Endothelial cell of umbilical vein (primary cell): ENCODE data around the gene DLG5. TPM values are rescaled to one million over a fixed set of nuclear protein-coding genes. Genes with fewer than 3 reads are reported as not detected.

Experiments used
- BruUV-seq: library from RNA; stranded (reverse); fragments of 400-500 nt; replicated peaks from 2 replicates; lab custom pipeline; 2021; lab: Mats Ljungman, UMichigan
- CTCF ChIA-PET: fragments of 300-600, 350-600 bp; sonication (Branson Sonifier 250); formaldehyde crosslinking; loops from one replicate; lab custom pipeline; 2021; ENCODE audit warnings: antibody characterized with exemption, inconsistent platforms; lab: Charles Lee
- POLR2A ChIA-PET: fragments of 300-600, 350-600 bp; sonication (Branson Sonifier 250); formaldehyde crosslinking; loops from one replicate; lab custom pipeline; 2021; ENCODE audit warnings: antibody characterized with exemption, inconsistent platforms; lab: Charles Lee
- DNase-seq: peaks from one replicate; pipeline ENCODE4 v3.0.0-alpha.2; 2011; ENCODE audit warnings: low read depth, low spot score
- FAIRE-seq: peaks from 2 replicates; lab custom pipeline; 2011; peaks lifted over from hg19 to GRCh38; lab: Jason Lieb, UNC
- H2AFZ ChIP-seq: 2 replicates; pipeline ENCODE4 v1.6.0; 2012; ENCODE audit warnings: low read depth, low read length, control low read depth, inconsistent platforms
- H3K27ac ChIP-seq: 2 replicates; pipeline ENCODE4 v1.5.1; 2011; ENCODE audit warnings: low read depth, mild to moderate bottlenecking, control low read depth, low read length, moderate library complexity; ENCODE audit not compliant: insufficient read depth
- H3K27me3 ChIP-seq, 2 experiments: 2 replicates each; pipeline versions ENCODE4 v1.6.0 to v1.6.1; 2011; ENCODE audit warnings: low read length in 2 of 2, mixed read lengths in 1 of 2; ENCODE audit not compliant: control insufficient read depth in 2 of 2, insufficient read depth in 2 of 2
- H3K36me3 ChIP-seq, 2 experiments: 2 replicates in 1 of 2; 3 replicates in 1 of 2; pipeline ENCODE4 v1.5.1; 2011; ENCODE audit warnings: low read length in 2 of 2, mild to moderate bottlenecking in 1 of 2, moderate library complexity in 1 of 2; ENCODE audit not compliant: control insufficient read depth in 2 of 2, insufficient read depth in 2 of 2; ENCODE audit errors: extremely low read depth in 1 of 2
- H3K4me1 ChIP-seq: 3 replicates; pipeline ENCODE4 v1.5.1; 2011; ENCODE audit warnings: mild to moderate bottlenecking, low read length; ENCODE audit not compliant: control insufficient read depth, insufficient read depth; ENCODE audit errors: extremely low read depth
- H3K4me2 ChIP-seq: 2 replicates; pipeline ENCODE4 v1.6.1; 2011; ENCODE audit warnings: low read length, control low read depth, mixed read lengths; ENCODE audit not compliant: insufficient read depth
- H3K4me3 ChIP-seq, 3 experiments: fragments of 200-600 bp in 1 of 3; sonication (generic), shearing (Covaris generic) in 1 of 3; replicated peaks in 1 of 3; 2 replicates each; pipeline ENCODE4 v1.5.1; 2011 to 2016; ENCODE audit warnings: control low read depth in 3 of 3, low read length in 3 of 3, mild to moderate bottlenecking in 2 of 3, inconsistent platforms in 1 of 3, low read depth in 1 of 3, moderate library complexity in 1 of 3; ENCODE audit not compliant: insufficient read depth in 1 of 3
- H3K79me2 ChIP-seq: 2 replicates; pipeline ENCODE4 v1.6.0; 2012; ENCODE audit warnings: low read length, inconsistent platforms; ENCODE audit not compliant: control insufficient read depth, insufficient read depth
- H3K9ac ChIP-seq: replicated peaks from 2 replicates; pipeline ENCODE3; 2011; ENCODE audit warnings: low read length, control low read depth; ENCODE audit not compliant: insufficient read depth; ENCODE audit errors: extremely low read depth
- H3K9me1 ChIP-seq: replicated peaks from 3 replicates; pipeline ENCODE4 v1.6.0; 2011; ENCODE audit warnings: mild to moderate bottlenecking, low read length; ENCODE audit not compliant: control insufficient read depth, insufficient read depth; ENCODE audit errors: extremely low read depth
- H3K9me3 ChIP-seq: replicated peaks from 2 replicates; pipeline ENCODE4 v1.5.1; 2012; ENCODE audit warnings: low read length, inconsistent platforms; ENCODE audit not compliant: control insufficient read depth, insufficient read depth
- H4K20me1 ChIP-seq: replicated peaks from 2 replicates; pipeline ENCODE3; 2011; ENCODE audit warnings: mild to moderate bottlenecking, low read length; ENCODE audit not compliant: control insufficient read depth, insufficient read depth; ENCODE audit errors: extremely low read depth
- FOS ChIP-seq: IDR thresholded peaks from 2 replicates; pipeline ENCODE4 v1.6.1; 2011; ENCODE audit warnings: mild to moderate bottlenecking, low read length, moderate library complexity, borderline replicate concordance; ENCODE audit not compliant: insufficient read depth
- GATA2 ChIP-seq: IDR thresholded peaks from 2 replicates; pipeline ENCODE4 v1.7.0; 2011; ENCODE audit warnings: low read depth, mild to moderate bottlenecking, moderate library complexity, mixed read lengths, low read length; ENCODE audit not compliant: insufficient read length, insufficient read depth
- JUN ChIP-seq: IDR thresholded peaks from 2 replicates; pipeline ENCODE4 v1.6.1; 2011; ENCODE audit warnings: borderline replicate concordance, low read depth; ENCODE audit not compliant: insufficient read length, insufficient read depth
- MYC ChIP-seq: IDR thresholded peaks from one replicate; pipeline ENCODE4 v1.6.1; 2011; ENCODE audit warnings: mild to moderate bottlenecking, low read depth, low read length
- POLR2A ChIP-seq: IDR thresholded peaks from 2 replicates; pipeline ENCODE4 v1.6.1; 2012; ENCODE audit warnings: low read depth, mild to moderate bottlenecking, control low read depth, low read length
- POLR2AphosphoS5 ChIP-seq: IDR thresholded peaks from 2 replicates; pipeline ENCODE4 v1.6.1; 2012; ENCODE audit warnings: low read depth, mild to moderate bottlenecking, control low read depth, low read length, moderate library complexity; ENCODE audit not compliant: insufficient read depth
- dilution Hi-C: fragments of 300-500 bp; cut with MboI; formaldehyde crosslinking; loops from one replicate; pipeline ENCODE4 v1.15.0; 2019; ENCODE audit warnings: low sequenced_read_pairs; ENCODE audit not compliant: extremely low pct_ligation_motif_present
- intact Hi-C: fragments of 100-400 bp; cut with micrococcal nuclease; formaldehyde crosslinking; loops from one replicate; pipeline ENCODE4 v1.10.0; 2022
- polyA plus RNA-seq, 4 experiments: library from polyadenylated mRNA; depleted of rRNA in 3 of 4; stranded (reverse) in 3 of 4; unstranded in 1 of 4; fragments of >200 nt; gene quantifications; 2 replicates each; pipeline versions ENCODE4 v1.2.1 to v1.2.3, GENCODE V29; 2011 to 2012; ENCODE audit warnings: missing spikeins in 1 of 4
- total RNA-seq: library from RNA; stranded (reverse); gene quantifications from 2 replicates; pipeline ENCODE4 v1.2.3, GENCODE V29; 2021
- TF ChIP-seq, protein P1 (sequence below): IDR thresholded peaks from 2 replicates; pipeline ENCODE4 v1.6.1; 2011; ENCODE audit not compliant: insufficient read depth, insufficient read length

DLG5 gene
- total and polyA plus RNA-seq, 2 donors (not counting 3 experiments of a cell fraction or from before 2014, with no cell fraction given) = 12.3 to 24.9 TPM

DNA sequence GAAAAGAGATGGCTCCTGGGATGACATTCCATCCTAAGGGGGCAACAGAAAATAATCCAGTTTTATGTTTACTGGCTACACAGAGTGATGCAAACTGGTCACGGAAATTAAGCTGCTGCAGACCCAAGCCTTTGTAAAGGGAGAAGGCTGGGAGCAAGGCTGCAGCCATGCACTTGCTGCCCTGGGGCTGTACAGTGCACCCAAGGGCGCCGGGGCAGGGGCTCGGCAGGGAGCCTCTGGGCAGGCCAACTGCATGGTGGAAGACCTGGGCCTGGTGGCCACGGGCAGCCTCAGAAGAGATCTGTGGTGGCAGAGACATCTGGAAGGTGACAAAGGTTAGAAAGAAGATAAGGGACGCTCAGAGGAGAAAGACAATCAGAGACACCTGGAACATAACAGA, 113.8 kb downstream of the DLG5 start:
- BruUV-seq = no TSS peak
- Histone ChIP-seq H3K9me1 (no peaks in the 10 kb centered on the region), H3K4me1 (no peaks in the 10 kb centered on the region), H3K9ac (no peak overlapping the region), H3K36me3 (peaks cover 5 to 48% of the 10 kb centered on the region in 2 experiments), H4K20me1 (no peaks in the 10 kb centered on the region), H3K4me3 (no peak overlapping the region), H3K27me3 (no peaks in the 10 kb centered on the region), H3K9me3 (no peaks in the 10 kb centered on the region), H2AFZ (no peak overlapping the region), H3K4me2 (no peak overlapping the region), H3K27ac (no peak overlapping the region), H3K79me2 (no peaks in the 10 kb centered on the region)
- POLR2A ChIA-PET = no interaction called here
- FAIRE-seq (no peak), DNase-seq (no peak)
- TF ChIP-seq FOS = no peak
- no peak for TF ChIP-seq POLR2A
- no peak for TF ChIP-seq MYC
- no peak for TF ChIP-seq POLR2AphosphoS5
- no peak for TF ChIP-seq GATA2
- intact Hi-C loops (no loop called here), dilution Hi-C loops (no loop called here)
- CTCF ChIA-PET = no interaction called here

DNA sequence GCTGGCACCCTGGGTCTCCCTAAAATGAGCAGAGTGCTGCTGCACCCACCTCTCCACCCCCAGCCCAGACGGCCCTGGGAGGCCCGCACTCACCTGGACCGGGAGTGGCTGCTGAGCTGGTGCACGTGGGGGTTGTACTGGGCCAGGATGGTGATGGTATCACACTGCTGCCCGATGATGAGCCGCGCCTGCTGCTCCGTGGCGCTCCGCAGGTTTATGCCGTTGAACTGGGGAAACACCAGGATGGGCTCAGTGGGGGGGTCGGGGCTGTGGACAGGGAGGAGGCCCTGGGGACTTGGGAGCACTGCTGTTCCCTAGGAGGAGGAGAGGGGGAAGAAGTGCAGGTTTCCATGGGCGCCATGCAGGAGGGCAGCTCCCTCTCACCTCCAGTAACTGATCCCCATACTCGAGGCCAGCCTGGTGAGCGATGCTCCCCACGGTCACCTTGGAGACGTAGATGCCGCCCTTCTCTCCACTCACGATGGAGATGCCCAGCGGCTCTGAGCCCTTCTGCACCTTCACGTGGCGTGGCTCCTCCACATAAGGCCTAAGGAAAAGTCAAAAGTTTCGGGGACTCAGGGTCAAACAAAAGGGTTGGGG, 114.6 kb downstream of the DLG5 start:
- no peak for FAIRE-seq
- no peak overlapping the region for H3K9ac ChIP-seq

More for the DNA sequence above, 114.6 kb downstream of the DLG5 start:
- ChIA-PET CTCF (no interaction called here), POLR2A (no interaction called here)
- no peaks in the 10 kb centered on the region for H3K27me3 ChIP-seq
- H3K36me3 ChIP-seq = peaks cover 3 to 43% of the 10 kb centered on the region in 2 experiments
- H3K4me1 ChIP-seq = no peaks in the 10 kb centered on the region
- TF ChIP-seq POLR2AphosphoS5 (no peak), JUN (no peak), GATA2 (no peak), FOS (no peak)
- TF ChIP-seq, protein P1, sequence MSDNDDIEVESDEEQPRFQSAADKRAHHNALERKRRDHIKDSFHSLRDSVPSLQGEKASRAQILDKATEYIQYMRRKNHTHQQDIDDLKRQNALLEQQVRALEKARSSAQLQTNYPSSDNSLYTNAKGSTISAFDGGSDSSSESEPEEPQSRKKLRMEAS = no peak
- no peak overlapping the region for H3K4me3 ChIP-seq
- no peak overlapping the region for H3K27ac ChIP-seq
- dilution Hi-C loops (no loop called here), intact Hi-C loops (no loop called here)
- H3K9me3 ChIP-seq = no peaks in the 10 kb centered on the region
- no peaks in the 10 kb centered on the region for H3K79me2 ChIP-seq
- H2AFZ ChIP-seq = no peak overlapping the region
- no peak for DNase-seq
- no peaks in the 10 kb centered on the region for H4K20me1 ChIP-seq
- H3K9me1 ChIP-seq = no peaks in the 10 kb centered on the region
- no TSS peak for BruUV-seq
- no peak overlapping the region for H3K4me2 ChIP-seq
